A673 (cell line): ENCODE results near the gene SPTLC3. TPM values are rescaled to one million over a fixed set of nuclear protein-coding genes. Genes with fewer than 3 reads are reported as not detected.

Experiments
- BruUV-seq: library from RNA; stranded (reverse); fragments of 400-500 nt; replicated peaks from 2 replicates; lab custom pipeline; 2021; lab: Mats Ljungman, UMichigan
- CTCF ChIA-PET: fragments of 300-600 bp; sonication (Branson Sonifier 250); formaldehyde crosslinking; loops from one replicate; lab custom pipeline; 2022; ENCODE audit warnings: antibody characterized with exemption; lab: Charles Lee
- POLR2A ChIA-PET: fragments of 300-600 bp; sonication (Branson Sonifier 250); formaldehyde crosslinking; loops from one replicate; lab custom pipeline; 2022; ENCODE audit warnings: antibody characterized with exemption; ENCODE audit not compliant: low non-redundant PET; lab: Charles Lee
- DNase-seq: peaks from one replicate; pipeline ENCODE4 v3.0.0-alpha.2; 2015; ENCODE audit warnings: low spot score
- H3K27ac ChIP-seq: fragments of 200-600 bp; sonication (generic); 2 replicates; pipeline ENCODE4 v1.5.1; 2016; ENCODE audit warnings: mixed run types, low read depth, mild to moderate bottlenecking, mixed read lengths, antibody characterized with exemption, low read length; ENCODE audit not compliant: poor library complexity, severe bottlenecking
- H3K27me3 ChIP-seq: fragments of 200-600 bp; sonication (generic); replicated peaks from 2 replicates; pipeline ENCODE4 v1.6.1; 2017; ENCODE audit warnings: mixed run types, low read depth, mild to moderate bottlenecking, mixed read lengths, antibody characterized with exemption, low read length; ENCODE audit not compliant: insufficient read depth, poor library complexity
- H3K36me3 ChIP-seq: fragments of 200-600 bp; sonication (generic); 2 replicates; pipeline ENCODE4 v1.6.1; 2016; ENCODE audit warnings: mixed run types, mild to moderate bottlenecking, mixed read lengths, antibody characterized with exemption, low read length; ENCODE audit not compliant: insufficient read depth, poor library complexity, severe bottlenecking
- H3K4me1 ChIP-seq: fragments of 200-600 bp; sonication (generic); 2 replicates; pipeline ENCODE4 v1.6.1; 2017; ENCODE audit warnings: mixed run types, mild to moderate bottlenecking, mixed read lengths, antibody characterized with exemption, low read length; ENCODE audit not compliant: insufficient read depth, poor library complexity, severe bottlenecking
- H3K4me3 ChIP-seq: fragments of 200-600 bp; sonication (generic); 2 replicates; pipeline ENCODE4 v1.5.1; 2016; ENCODE audit warnings: low read depth, mixed run types, mild to moderate bottlenecking, mixed read lengths, low read length; ENCODE audit not compliant: poor library complexity, severe bottlenecking
- H3K9me3 ChIP-seq: fragments of 200-600 bp; sonication (generic); 2 replicates; pipeline ENCODE4 v1.6.1; 2016; ENCODE audit warnings: mixed run types, low read depth, mild to moderate bottlenecking, mixed read lengths, antibody characterized with exemption, low read length; ENCODE audit not compliant: poor library complexity, severe bottlenecking
- EZH2 ChIP-seq: fragments of 200-600 bp; sonication (generic); IDR thresholded peaks from 2 replicates; pipeline ENCODE4 v1.6.1; 2017; ENCODE audit warnings: borderline replicate concordance, low read depth, mild to moderate bottlenecking, mixed read lengths, antibody characterized with exemption, low read length; ENCODE audit not compliant: poor library complexity, severe bottlenecking
- intact Hi-C: fragments of 100-400 bp; cut with micrococcal nuclease; formaldehyde crosslinking; loops from one replicate; pipeline ENCODE4 v1.10.0; 2022; ENCODE audit not compliant: unreplicated experiment
- total RNA-seq: library from RNA; stranded (reverse); gene quantifications from 2 replicates; pipeline ENCODE4 v1.2.3, GENCODE V29; 2021
- TF ChIP-seq, protein P1 (sequence below): fragments of 300-800, 200-600 bp; sonication (generic); conservative IDR thresholded peaks from 2 replicates; pipeline ENCODE4 v1.5.1; 2017; ENCODE audit warnings: low read depth, mild to moderate bottlenecking, antibody characterized with exemption, low read length, moderate library complexity, mixed read lengths

Gene SPTLC3
- total RNA-seq, 1 experiment from 2014 or later = 0.06 TPM

DNA sequence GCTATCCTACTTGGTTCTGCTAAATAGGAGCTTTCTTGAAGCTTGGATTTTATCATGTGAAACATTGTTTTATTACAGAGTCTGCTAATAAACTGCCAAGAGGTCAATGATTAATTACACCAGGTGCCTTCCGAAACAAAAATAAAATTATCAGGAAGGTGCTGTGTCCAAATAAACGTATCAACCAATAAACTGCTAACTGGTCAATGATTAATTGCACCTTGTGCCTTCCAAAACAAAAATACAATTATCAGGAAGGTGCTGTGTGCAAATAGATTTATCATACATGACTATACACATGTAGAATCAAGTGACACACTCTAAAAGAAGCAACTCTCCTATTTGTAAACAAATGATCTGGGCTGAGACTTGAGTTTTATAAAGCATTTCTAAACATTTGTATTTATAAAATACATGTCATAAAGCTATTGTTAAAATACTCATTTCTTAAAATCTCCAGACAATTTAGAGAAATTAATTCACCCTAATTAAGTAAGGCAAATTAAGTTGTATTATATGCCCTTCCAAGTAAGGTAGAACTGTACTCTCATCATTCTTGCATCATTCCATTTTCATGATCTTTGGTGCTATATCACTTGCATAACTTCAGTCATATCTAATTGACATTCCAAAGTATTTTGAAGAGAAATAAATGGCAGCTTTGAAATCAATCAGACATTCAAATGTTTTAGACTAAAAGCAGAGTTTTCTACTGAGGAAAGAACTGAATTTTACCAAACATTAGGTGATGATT lies 26.8 kb downstream of the SPTLC3 start:
- Histone ChIP-seq H3K27me3 (no peaks in the 10 kb centered on the region), H3K9me3 (no peaks in the 10 kb centered on the region), H3K4me3 (no peak overlapping the region), H3K4me1 (no peaks in the 10 kb centered on the region), H3K36me3 (no peaks in the 10 kb centered on the region), H3K27ac (no peak overlapping the region)
- BruUV-seq = no TSS peak
- ChIA-PET POLR2A (no interaction called here), CTCF (no interaction called here)
- TF ChIP-seq, protein P1, sequence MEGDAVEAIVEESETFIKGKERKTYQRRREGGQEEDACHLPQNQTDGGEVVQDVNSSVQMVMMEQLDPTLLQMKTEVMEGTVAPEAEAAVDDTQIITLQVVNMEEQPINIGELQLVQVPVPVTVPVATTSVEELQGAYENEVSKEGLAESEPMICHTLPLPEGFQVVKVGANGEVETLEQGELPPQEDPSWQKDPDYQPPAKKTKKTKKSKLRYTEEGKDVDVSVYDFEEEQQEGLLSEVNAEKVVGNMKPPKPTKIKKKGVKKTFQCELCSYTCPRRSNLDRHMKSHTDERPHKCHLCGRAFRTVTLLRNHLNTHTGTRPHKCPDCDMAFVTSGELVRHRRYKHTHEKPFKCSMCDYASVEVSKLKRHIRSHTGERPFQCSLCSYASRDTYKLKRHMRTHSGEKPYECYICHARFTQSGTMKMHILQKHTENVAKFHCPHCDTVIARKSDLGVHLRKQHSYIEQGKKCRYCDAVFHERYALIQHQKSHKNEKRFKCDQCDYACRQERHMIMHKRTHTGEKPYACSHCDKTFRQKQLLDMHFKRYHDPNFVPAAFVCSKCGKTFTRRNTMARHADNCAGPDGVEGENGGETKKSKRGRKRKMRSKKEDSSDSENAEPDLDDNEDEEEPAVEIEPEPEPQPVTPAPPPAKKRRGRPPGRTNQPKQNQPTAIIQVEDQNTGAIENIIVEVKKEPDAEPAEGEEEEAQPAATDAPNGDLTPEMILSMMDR = no peak
- no peak for TF ChIP-seq EZH2
- no peak for DNase-seq
- intact Hi-C loops = no loop called here

DNA sequence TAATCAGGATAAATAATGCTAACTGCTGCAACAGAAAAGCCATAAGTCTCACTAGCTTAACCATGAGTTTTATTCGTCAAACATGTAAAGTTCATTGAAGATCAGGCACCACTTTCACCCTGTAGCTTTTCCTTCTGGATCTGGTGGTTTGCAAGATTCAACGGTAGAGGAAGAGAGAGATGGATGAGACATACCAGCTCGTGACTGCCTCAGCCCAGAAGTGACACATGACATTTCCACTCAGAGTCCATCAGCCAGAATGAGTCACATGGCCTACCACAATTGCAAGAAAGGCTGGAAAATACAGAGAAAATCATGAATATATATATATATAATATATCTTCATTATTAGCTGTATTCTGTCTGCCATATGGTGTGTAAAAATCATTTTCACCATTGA lies 29.0 kb downstream of the SPTLC3 start:
- Histone ChIP-seq H3K4me1 (no peaks in the 10 kb centered on the region), H3K27ac (no peak overlapping the region), H3K4me3 (no peak overlapping the region), H3K27me3 (no peaks in the 10 kb centered on the region), H3K36me3 (no peaks in the 10 kb centered on the region), H3K9me3 (no peaks in the 10 kb centered on the region)
- intact Hi-C loops = no loop called here
- ChIA-PET CTCF (no interaction called here), POLR2A (no interaction called here)
- DNase-seq = no peak
- BruUV-seq = no TSS peak
- no peak for TF ChIP-seq EZH2
- TF ChIP-seq, protein P1 = no peak

DNA sequence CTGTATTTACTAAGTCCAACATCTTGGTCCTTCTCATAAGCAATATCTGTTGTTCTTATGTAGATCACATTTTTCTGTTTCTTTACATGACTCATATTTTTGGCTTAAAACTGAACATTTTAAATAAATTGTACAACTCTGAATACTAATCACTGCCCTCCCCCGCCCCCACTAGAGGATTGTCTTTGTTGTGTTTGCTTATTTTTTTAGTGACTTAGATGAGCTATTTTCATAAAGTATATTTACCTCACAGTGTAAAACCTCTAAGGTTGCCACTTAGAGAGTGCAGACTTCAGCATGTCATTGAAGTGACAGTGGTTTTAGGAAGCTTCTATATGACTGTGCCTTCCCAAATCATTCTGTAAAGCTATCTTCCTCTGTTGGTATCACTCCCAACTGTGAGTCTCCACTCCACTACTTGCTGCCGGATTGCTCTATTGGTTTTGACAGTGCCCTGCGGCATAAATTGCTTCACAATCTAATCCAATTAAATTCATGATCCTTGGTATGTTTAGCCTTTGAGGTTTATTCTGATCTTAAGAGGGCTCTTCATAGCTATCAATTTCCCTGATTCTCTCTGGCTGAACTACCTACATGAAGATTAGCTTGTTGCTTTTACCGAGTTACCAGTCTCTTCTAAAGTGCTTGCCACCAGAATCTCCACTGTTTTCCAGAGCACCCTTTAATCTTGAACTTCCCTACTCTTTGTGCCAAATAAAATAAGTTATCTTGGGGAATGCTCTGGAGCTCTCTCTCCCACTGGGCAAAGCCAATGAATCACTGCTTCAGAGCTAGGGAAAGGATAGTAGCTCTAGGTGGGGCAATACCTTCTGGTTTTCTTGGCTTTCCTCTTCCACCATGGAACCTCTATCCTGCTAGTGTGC lies 33.0 kb downstream of the SPTLC3 start:
- ChIA-PET POLR2A (no interaction called here), CTCF (no interaction called here)
- DNase-seq = peak; percentile 21
- intact Hi-C loops = no loop called here
- Histone ChIP-seq H3K27me3 (no peaks in the 10 kb centered on the region), H3K4me3 (no peak overlapping the region), H3K9me3 (no peaks in the 10 kb centered on the region), H3K4me1 (no peaks in the 10 kb centered on the region), H3K36me3 (no peaks in the 10 kb centered on the region), H3K27ac (no peak overlapping the region)
- no TSS peak for BruUV-seq
- TF ChIP-seq, protein P1 = no peak
- no peak for TF ChIP-seq EZH2
